Measurements from ENCODE around the gene KIF3C.
"Not testable (repeated sequence)": the region's sequence is repeated elsewhere in the genome, so short reads cannot be mapped to it uniquely, and the experiment has no call there.

KIF3C gene

GRCh38 chr2:25998816-25999383 is 16.6 kb upstream of the KIF3C start:
- DNase-seq: not testable (repeated sequence)

- no peak for DNase-seq
Measured at GRCh38 chr2:25996844-25997243, 14.5 kb upstream of the KIF3C start.

DNA sequence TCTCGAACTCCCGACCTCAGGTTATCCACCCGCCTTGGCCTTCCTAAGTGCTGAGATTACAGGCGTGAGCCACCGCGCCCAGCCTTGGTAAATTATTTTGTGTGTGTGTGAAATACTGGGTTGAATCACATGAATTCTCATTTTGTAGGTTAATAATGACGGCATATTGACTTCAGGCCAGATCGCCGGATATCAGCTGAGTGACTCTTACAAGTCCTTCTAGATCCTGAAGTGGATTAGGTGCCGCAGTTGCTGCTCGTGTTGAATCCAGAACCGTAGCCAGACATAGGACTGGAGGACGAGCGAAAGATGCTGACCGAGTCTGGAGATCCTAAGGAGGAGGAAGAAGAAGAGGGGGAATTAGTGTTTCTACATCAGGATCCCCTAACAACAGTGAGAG is 12.2 kb upstream of the KIF3C start:
- DNase-seq: no peak

- DNase-seq: no peak
Measured at GRCh38 chr2:25993049-25993448, 10.8 kb upstream of the KIF3C start.

DNA sequence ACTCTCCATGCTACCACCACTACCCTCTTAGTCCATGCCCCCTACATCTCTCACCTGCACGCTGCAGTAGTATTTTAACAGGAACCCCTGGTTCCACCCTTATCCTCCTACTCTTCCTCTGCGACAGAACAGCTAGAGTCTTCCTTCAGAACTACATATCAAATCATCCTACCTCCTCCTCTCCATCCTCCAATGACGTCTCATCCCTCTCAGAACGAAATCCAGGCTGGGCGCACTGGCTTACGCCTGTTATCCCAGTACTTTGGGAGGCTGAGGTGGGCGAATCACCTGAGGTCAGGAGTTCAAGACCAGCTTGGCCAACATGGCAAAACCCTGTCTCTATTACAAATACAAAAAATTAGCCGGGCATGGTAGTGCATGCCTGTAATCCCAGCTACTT is 10.3 kb upstream of the KIF3C start:
- no peak for DNase-seq

GRCh38 chr2:25991965-25992364 is 9.7 kb upstream of the KIF3C start:
- no peak for DNase-seq

GRCh38 chr2:25989154-25989553 is 6.9 kb upstream of the KIF3C start:
- DNase-seq: no peak

GRCh38 chr2:25988134-25988533 is 5.8 kb upstream of the KIF3C start:
- no peak for DNase-seq

GRCh38 chr2:25983735-25984134 is 1.4 kb upstream of the KIF3C start:
- no peak for DNase-seq

GRCh38 chr2:25982968-25983280 is 627 bp upstream of the KIF3C start:
- DNase-seq: no peak

DNA sequence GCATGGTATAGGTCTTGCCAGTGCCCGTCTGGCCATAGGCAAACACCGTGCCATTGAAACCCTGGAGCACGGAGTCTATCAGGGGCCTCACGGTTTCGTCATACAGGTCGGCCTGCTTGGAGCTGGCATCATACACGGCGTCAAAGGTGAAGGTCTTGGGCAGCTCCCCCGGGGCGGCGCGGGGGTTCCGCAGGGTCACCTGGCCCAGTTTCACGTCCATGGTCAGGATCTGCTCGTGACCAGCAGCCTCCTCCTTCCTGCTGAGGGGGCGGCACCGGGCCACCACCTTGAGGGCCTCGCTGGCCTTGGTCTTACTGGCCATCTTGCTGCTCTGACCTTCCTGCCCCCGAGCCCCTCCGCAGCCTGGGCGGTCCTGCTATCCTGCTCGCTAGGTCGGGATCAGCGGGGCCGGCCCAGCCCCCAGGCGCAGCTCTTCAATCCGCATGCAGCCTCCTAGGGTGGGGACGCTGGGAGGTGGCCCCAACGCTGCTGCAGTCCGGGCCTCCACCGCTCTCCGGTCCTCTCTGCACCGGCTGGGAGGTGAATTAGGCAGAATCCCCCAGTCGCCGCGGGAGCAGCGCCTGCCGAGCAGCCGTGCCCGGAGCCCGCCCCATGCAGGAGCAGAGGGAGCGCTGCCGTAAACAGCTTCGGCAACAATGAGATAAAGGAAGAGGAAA is 563 bp downstream of the KIF3C start:
- no peak for DNase-seq

- DNase-seq: no peak
Measured at GRCh38 chr2:25980951-25981350, 1.3 kb downstream of the KIF3C start.

GRCh38 chr2:25980076-25980887 is 2.0 kb downstream of the KIF3C start:
- no peak for DNase-seq

DNA sequence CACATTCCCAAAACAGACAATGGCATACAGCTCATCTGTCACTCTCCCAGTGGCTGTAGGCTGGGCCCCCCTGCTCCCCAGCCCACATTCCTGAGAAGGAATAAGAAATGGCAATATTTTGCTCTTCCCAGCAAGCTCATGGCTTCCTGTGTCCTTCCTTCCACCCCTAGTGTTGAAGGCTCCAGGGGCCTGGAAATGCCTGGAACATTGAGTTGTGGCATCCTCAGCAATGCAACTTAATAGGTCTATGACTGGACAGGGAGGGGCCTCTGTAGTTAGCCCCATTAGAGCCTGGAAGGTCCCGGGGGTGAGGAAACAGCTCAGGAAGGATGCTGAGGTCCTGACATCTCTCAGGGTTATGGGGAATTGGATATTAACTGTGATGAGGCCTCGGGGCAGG is 3.3 kb downstream of the KIF3C start:
- no peak for DNase-seq

GRCh38 chr2:25977768-25978167 is 4.5 kb downstream of the KIF3C start:
- no peak for DNase-seq

GRCh38 chr2:25976983-25977741 is 5.1 kb downstream of the KIF3C start:
- no peak for DNase-seq

GRCh38 chr2:25972049-25972823 is 10.1 kb downstream of the KIF3C start:
- no peak for DNase-seq

- no peak for DNase-seq
Measured at GRCh38 chr2:25971596-25971995, 10.7 kb downstream of the KIF3C start.

GRCh38 chr2:25966531-25967270 is 15.6 kb downstream of the KIF3C start:
- no peak for DNase-seq

GRCh38 chr2:25964891-25965290 is 17.4 kb downstream of the KIF3C start:
- DNase-seq: no peak

DNA sequence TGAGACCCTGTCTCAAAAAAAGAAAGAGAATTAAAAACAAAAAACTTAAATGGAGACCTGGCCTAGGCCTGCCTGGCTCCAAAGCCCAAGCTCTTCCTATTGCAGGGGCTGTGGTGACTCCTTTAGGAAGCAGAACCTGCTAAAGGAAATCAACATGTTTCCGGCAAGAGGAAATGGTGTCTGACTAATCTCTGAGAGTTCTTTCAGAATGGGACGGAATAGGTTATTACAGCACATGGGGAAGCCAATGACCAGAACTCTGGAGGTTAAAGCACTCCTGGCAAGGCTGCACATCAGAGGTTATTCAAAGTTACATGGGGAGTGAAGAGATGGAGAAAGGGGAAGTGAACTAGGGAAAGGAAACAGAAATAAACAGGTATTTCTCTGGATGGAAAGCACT is 21.4 kb downstream of the KIF3C start:
- DNase-seq: no peak

DNA sequence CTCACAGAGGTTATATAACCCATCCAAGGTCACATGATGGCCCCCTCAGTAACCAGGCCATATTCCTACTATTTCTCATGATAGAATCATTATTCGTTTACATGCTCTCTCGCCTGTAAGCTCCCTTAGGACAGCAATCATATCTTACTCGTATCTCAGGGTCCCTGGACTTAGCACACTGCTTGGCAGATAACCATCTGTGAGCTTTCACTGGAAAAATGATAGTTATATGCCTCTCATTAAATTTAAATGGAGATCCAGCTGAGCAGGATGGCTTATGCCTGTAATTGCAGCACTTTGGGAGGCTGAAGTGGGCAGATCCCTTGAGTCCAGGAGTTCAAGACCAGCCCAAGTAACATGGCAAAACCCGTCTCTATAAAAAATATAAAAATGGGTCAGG is 21.9 kb downstream of the KIF3C start:
- DNase-seq: no peak

All from right forelimb (tissue), 1 donor.